HCT116 (cell line): ENCODE measurements around the gene SCG5.

Experiments used
- CEBPB ChIP-seq: IDR thresholded peaks from 2 replicates; pipeline ENCODE4 v1.6.1; 2012; ENCODE audit warnings: low read depth
- CTCF ChIP-seq, 3 experiments: fragments of 200-600 bp in 1 of 3; sonication (generic) in 1 of 3; IDR thresholded peaks in 2 of 3; conservative IDR thresholded peaks in 1 of 3; 2 replicates each; pipeline ENCODE4 v1.5.1; 2012 to 2017; ENCODE audit warnings: low read depth in 2 of 3, low read length in 2 of 3, antibody characterized with exemption in 1 of 3, borderline replicate concordance in 1 of 3, control low read depth in 1 of 3, mild to moderate bottlenecking in 1 of 3, mixed read lengths in 1 of 3, mixed run types in 1 of 3, moderate library complexity in 1 of 3; ENCODE audit not compliant: insufficient read depth in 1 of 3
- MAX ChIP-seq: IDR thresholded peaks from 2 replicates; pipeline ENCODE4 v1.6.1; 2012
- POLR2A ChIP-seq: IDR thresholded peaks from 2 replicates; pipeline ENCODE4 v1.7.0; 2011; ENCODE audit warnings: borderline replicate concordance; ENCODE audit not compliant: insufficient read depth, insufficient read length; ENCODE audit errors: extremely low read depth
- POLR2AphosphoS5 ChIP-seq: IDR thresholded peaks from 2 replicates; pipeline ENCODE4 v1.6.1; 2011; ENCODE audit warnings: mild to moderate bottlenecking, low read depth, low read length, moderate library complexity
- SP1 ChIP-seq: IDR thresholded peaks from 2 replicates; pipeline ENCODE4 v1.6.1; 2012; ENCODE audit warnings: low read depth
- TCF7L2 ChIP-seq: IDR thresholded peaks from 2 replicates; pipeline ENCODE4 v1.7.0; 2011; ENCODE audit warnings: borderline replicate concordance, inconsistent platforms; ENCODE audit not compliant: insufficient read depth, insufficient read length; ENCODE audit errors: extremely low read depth
- YY1 ChIP-seq: IDR thresholded peaks from 2 replicates; pipeline ENCODE4 v1.6.1; 2011; ENCODE audit warnings: low read length, low read depth, moderate library complexity, mild to moderate bottlenecking; ENCODE audit not compliant: insufficient replicate concordance; ENCODE audit errors: extremely low read depth
- ZFX ChIP-seq: fragments of 450-650 bp; IDR thresholded peaks from 2 replicates; pipeline ENCODE4 v1.6.1; 2017
- TF ChIP-seq, protein P1 (sequence below): IDR thresholded peaks from 2 replicates; pipeline ENCODE4 v1.6.1; 2012; ENCODE audit warnings: low read depth

DNA sequence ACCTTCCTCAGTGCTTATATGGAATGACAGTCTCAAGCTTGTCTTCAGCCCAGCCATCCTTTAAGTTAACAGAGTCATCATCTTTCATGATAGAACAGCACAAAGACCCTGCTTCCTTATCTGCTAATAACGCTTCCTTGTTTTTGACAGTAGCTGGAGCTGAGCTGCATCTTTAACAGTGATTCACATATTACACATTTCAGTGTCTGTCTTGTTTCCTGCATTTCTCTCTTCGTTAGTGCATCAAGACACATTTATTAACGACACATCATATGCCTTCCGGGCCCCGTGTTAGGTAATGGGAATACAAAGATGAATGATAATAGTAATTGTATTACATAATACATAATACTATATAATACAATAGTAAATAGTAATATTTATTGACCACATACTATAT is 46.0 kb downstream of the SCG5 start:
- TF ChIP-seq TCF7L2 (no peak), CTCF (IDR thresholded peaks at IDR 0.05 in 2 of 3, conservative IDR thresholded peaks at IDR 0.05 in 1 of 3; ENCODE audit: borderline replicate concordance in 1 of 3, insufficient read depth in 1 of 3, low read depth in 2 of 3, low read length in 2 of 3) (no peak), CEBPB (no peak), POLR2AphosphoS5 (no peak), YY1 (no peak), MAX (no peak), SP1 (no peak), ZFX (no peak), POLR2A (no peak)
- TF ChIP-seq, protein P1, sequence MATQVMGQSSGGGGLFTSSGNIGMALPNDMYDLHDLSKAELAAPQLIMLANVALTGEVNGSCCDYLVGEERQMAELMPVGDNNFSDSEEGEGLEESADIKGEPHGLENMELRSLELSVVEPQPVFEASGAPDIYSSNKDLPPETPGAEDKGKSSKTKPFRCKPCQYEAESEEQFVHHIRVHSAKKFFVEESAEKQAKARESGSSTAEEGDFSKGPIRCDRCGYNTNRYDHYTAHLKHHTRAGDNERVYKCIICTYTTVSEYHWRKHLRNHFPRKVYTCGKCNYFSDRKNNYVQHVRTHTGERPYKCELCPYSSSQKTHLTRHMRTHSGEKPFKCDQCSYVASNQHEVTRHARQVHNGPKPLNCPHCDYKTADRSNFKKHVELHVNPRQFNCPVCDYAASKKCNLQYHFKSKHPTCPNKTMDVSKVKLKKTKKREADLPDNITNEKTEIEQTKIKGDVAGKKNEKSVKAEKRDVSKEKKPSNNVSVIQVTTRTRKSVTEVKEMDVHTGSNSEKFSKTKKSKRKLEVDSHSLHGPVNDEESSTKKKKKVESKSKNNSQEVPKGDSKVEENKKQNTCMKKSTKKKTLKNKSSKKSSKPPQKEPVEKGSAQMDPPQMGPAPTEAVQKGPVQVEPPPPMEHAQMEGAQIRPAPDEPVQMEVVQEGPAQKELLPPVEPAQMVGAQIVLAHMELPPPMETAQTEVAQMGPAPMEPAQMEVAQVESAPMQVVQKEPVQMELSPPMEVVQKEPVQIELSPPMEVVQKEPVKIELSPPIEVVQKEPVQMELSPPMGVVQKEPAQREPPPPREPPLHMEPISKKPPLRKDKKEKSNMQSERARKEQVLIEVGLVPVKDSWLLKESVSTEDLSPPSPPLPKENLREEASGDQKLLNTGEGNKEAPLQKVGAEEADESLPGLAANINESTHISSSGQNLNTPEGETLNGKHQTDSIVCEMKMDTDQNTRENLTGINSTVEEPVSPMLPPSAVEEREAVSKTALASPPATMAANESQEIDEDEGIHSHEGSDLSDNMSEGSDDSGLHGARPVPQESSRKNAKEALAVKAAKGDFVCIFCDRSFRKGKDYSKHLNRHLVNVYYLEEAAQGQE = no peak
